ENCODE results near the gene LIMK1.

LIMK1 gene

GRCh38 chr7:74053589-74054186 lies 29.9 kb upstream of the LIMK1 start:
- Histone ChIP-seq H3K4me2 (ENCODE audit: low read depth, low read length) (no peak overlapping the region), H2AFZ (ENCODE audit: low read length) (no peak overlapping the region), H3K27me3 (replicated peaks; ENCODE audit: insufficient read depth, low read length) (peaks cover 42% of the 10 kb centered on the region), H3K9me2 (replicated peaks; ENCODE audit: insufficient read depth, low read length) (no peaks in the 10 kb centered on the region), H3K9me3 (replicated peaks; ENCODE audit: insufficient read depth, low read length) (no peaks in the 10 kb centered on the region), H3K4me1 (ENCODE audit: low read length) (no peaks in the 10 kb centered on the region), H3K27ac (ENCODE audit: low read length) (no peak overlapping the region), H3K4me3 (ENCODE audit: low read length) (no peak overlapping the region), H3K9ac (ENCODE audit: low read length) (no peak overlapping the region), H3F3A (ENCODE audit: insufficient read depth, low read length) (no peaks in the 10 kb centered on the region), H3K36me3 (replicated peaks; ENCODE audit: insufficient read depth, low read length) (no peaks in the 10 kb centered on the region), H4K20me1 (ENCODE audit: insufficient read depth, low read length) (no peaks in the 10 kb centered on the region), H3K79me2 (ENCODE audit: low read length) (no peaks in the 10 kb centered on the region)
- no peak for DNase-seq
- no peak for TF ChIP-seq EZH2phosphoT487 (IDR thresholded peaks at IDR 0.05; ENCODE audit: low read length)
- TF ChIP-seq EZH2 (optimal IDR thresholded peaks at IDR 0.05; ENCODE audit: low read depth, low read length) = no peak
- TF ChIP-seq CTCF (IDR thresholded peaks at IDR 0.05; ENCODE audit: low read length) = no peak

- H2AFZ ChIP-seq (ENCODE audit: low read length) = no peak overlapping the region
- TF ChIP-seq EZH2phosphoT487 (IDR thresholded peaks at IDR 0.05; ENCODE audit: low read length) (no peak), EZH2 (optimal IDR thresholded peaks at IDR 0.05; ENCODE audit: low read depth, low read length) (no peak), CTCF (IDR thresholded peaks at IDR 0.05; ENCODE audit: low read length) (no peak)
These were observed 27.3 kb upstream of the LIMK1 start for GRCh38 chr7:74056096-74056915.

GRCh38 chr7:74057216-74057925 lies 26.2 kb upstream of the LIMK1 start:
- Histone ChIP-seq H4K20me1 (ENCODE audit: insufficient read depth, low read length) (no peaks in the 10 kb centered on the region), H3K4me2 (ENCODE audit: low read depth, low read length) (no peak overlapping the region), H3K36me3 (replicated peaks; ENCODE audit: insufficient read depth, low read length) (no peaks in the 10 kb centered on the region), H3K4me1 (ENCODE audit: low read length) (no peaks in the 10 kb centered on the region), H3K4me3 (ENCODE audit: low read length) (no peak overlapping the region), H3K9me3 (replicated peaks; ENCODE audit: insufficient read depth, low read length) (no peaks in the 10 kb centered on the region), H2AFZ (ENCODE audit: low read length) (no peak overlapping the region), H3K27me3 (replicated peaks; ENCODE audit: insufficient read depth, low read length) (peaks cover 50% of the 10 kb centered on the region), H3K79me2 (ENCODE audit: low read length) (no peaks in the 10 kb centered on the region), H3K9ac (ENCODE audit: low read length) (no peak overlapping the region), H3K27ac (ENCODE audit: low read length) (no peak overlapping the region), H3K9me2 (replicated peaks; ENCODE audit: insufficient read depth, low read length) (no peaks in the 10 kb centered on the region), H3F3A (ENCODE audit: insufficient read depth, low read length) (no peaks in the 10 kb centered on the region)
- TF ChIP-seq CTCF (IDR thresholded peaks at IDR 0.05; ENCODE audit: low read length) (no peak), EZH2phosphoT487 (IDR thresholded peaks at IDR 0.05; ENCODE audit: low read length) (no peak), EZH2 (optimal IDR thresholded peaks at IDR 0.05; ENCODE audit: low read depth, low read length) (no peak)
- DNase-seq = no peak

More at GRCh38 chr7:74056096-74056915, 27.3 kb upstream of the LIMK1 start:
- no peaks in the 10 kb centered on the region for H3K36me3 ChIP-seq (replicated peaks; ENCODE audit: insufficient read depth, low read length)
- no peaks in the 10 kb centered on the region for H3F3A ChIP-seq (ENCODE audit: insufficient read depth, low read length)
- no peaks in the 10 kb centered on the region for H3K79me2 ChIP-seq (ENCODE audit: low read length)
- H3K9me2 ChIP-seq (replicated peaks; ENCODE audit: insufficient read depth, low read length) = no peaks in the 10 kb centered on the region
- no peaks in the 10 kb centered on the region for H4K20me1 ChIP-seq (ENCODE audit: insufficient read depth, low read length)
- H3K9me3 ChIP-seq (replicated peaks; ENCODE audit: insufficient read depth, low read length) = no peaks in the 10 kb centered on the region
- no peaks in the 10 kb centered on the region for H3K4me1 ChIP-seq (ENCODE audit: low read length)
- no peak overlapping the region for H3K4me3 ChIP-seq (ENCODE audit: low read length)
- no peak overlapping the region for H3K9ac ChIP-seq (ENCODE audit: low read length)
- no peak overlapping the region for H3K27ac ChIP-seq (ENCODE audit: low read length)
- peaks cover 56% of the 10 kb centered on the region for H3K27me3 ChIP-seq (replicated peaks; ENCODE audit: insufficient read depth, low read length)
- H3K4me2 ChIP-seq (ENCODE audit: low read depth, low read length) = no peak overlapping the region
- DNase-seq = no peak
